Spleen (tissue), 7 donors: Measurements from ENCODE around the gene PDCD1.
A peak's percentile ranks its signal among the peaks of the same experiment; 100 is the strongest.

ENCODE experiments used
- CTCF ChIP-seq, 11 experiments: fragments of 200-600 bp in 7 of 11; fragments of 450-650 bp in 4 of 11; sonication (generic) in 4 of 11; IDR thresholded peaks in 8 of 11; conservative IDR thresholded peaks in 3 of 11; 1 replicate in 7 of 11; 2 replicates in 4 of 11; pipeline versions ENCODE4 v1.4.0 to v1.8.0; 2016 to 2021; ENCODE audit warnings: antibody characterized with exemption in 11 of 11, inconsistent platforms in 4 of 11, mild to moderate bottlenecking in 1 of 11
- POLR2A ChIP-seq, 3 donors: fragments of 450-650 bp; IDR thresholded peaks; one replicate each; pipeline ENCODE4 v1.5.1; 2017; ENCODE audit warnings: antibody characterized with exemption in 3 of 3, mild to moderate bottlenecking in 1 of 3
- POLR2AphosphoS5 ChIP-seq, 3 donors: sonication (generic); formaldehyde crosslinking; IDR thresholded peaks; one replicate each; pipeline ENCODE4 v1.5.1; 2017; ENCODE audit warnings: antibody characterized with exemption in 3 of 3
- donor health status: DM: no; HTN: no; CAD: no; lungs with moderate emphysema.
- donor health status: DM: no; HTN: no; CAD: no.
- donor health status: DM: no; HTN: no; CAD: no.

- TF ChIP-seq CTCF (IDR thresholded peaks at IDR 0.05 in 8 of 11, conservative IDR thresholded peaks at IDR 0.05 in 3 of 11), result no peak
- no peak for TF ChIP-seq POLR2A (IDR thresholded peaks at IDR 0.05)
- TF ChIP-seq POLR2AphosphoS5 (IDR thresholded peaks at IDR 0.05), result peak in 1 of 3 donors; percentile 10
Measured at GRCh38 chr2:241821460-241822263, 37.0 kb downstream of the PDCD1 start.
